NT2/D1 (cell line): ENCODE data around the gene TRAF6.
A peak's percentile ranks its signal among the peaks of the same experiment; 100 is the strongest.
"Not testable (repeated sequence)": the region's sequence is repeated elsewhere in the genome, so short reads cannot be mapped to it uniquely, and the experiment has no call there.

Experiments
- DNase-seq: peaks from one replicate; pipeline ENCODE4 v3.0.0-alpha.2; 2011; ENCODE audit warnings: low read depth, low spot score
- H3K27me3 ChIP-seq: 2 replicates; pipeline ENCODE4 v1.6.0; 2011; ENCODE audit warnings: mild to moderate bottlenecking; ENCODE audit not compliant: insufficient read length, insufficient read depth
- H3K36me3 ChIP-seq: 2 replicates; pipeline ENCODE4 v1.6.1; 2011; ENCODE audit warnings: mild to moderate bottlenecking, low read length, mixed read lengths; ENCODE audit not compliant: insufficient read depth, insufficient read length
- H3K4me1 ChIP-seq: 2 replicates; pipeline ENCODE4 v1.5.1; 2011; ENCODE audit not compliant: insufficient read depth, insufficient read length
- H3K4me3 ChIP-seq: 2 replicates; pipeline ENCODE4 v1.5.1; 2011; ENCODE audit warnings: low read depth; ENCODE audit not compliant: insufficient read length
- H3K9ac ChIP-seq: 2 replicates; pipeline ENCODE4 v1.6.0; 2011; ENCODE audit warnings: low read depth; ENCODE audit not compliant: insufficient read length
- H3K9me3 ChIP-seq: 2 replicates; pipeline ENCODE4 v1.5.1; 2011; ENCODE audit warnings: mild to moderate bottlenecking, low read length; ENCODE audit not compliant: insufficient read depth
- SUZ12 ChIP-seq: IDR thresholded peaks from 2 replicates; pipeline ENCODE4 v1.6.1; 2011; ENCODE audit not compliant: insufficient read length, insufficient read depth; ENCODE audit errors: extremely low read depth
- YY1 ChIP-seq: IDR thresholded peaks from 2 replicates; pipeline ENCODE4 v1.6.1; 2011; ENCODE audit not compliant: insufficient read length, insufficient read depth
- ZNF274 ChIP-seq: IDR thresholded peaks from 2 replicates; pipeline ENCODE4 v1.6.1; 2011; ENCODE audit warnings: mild to moderate bottlenecking, low read depth, low read length

Gene TRAF6

DNA sequence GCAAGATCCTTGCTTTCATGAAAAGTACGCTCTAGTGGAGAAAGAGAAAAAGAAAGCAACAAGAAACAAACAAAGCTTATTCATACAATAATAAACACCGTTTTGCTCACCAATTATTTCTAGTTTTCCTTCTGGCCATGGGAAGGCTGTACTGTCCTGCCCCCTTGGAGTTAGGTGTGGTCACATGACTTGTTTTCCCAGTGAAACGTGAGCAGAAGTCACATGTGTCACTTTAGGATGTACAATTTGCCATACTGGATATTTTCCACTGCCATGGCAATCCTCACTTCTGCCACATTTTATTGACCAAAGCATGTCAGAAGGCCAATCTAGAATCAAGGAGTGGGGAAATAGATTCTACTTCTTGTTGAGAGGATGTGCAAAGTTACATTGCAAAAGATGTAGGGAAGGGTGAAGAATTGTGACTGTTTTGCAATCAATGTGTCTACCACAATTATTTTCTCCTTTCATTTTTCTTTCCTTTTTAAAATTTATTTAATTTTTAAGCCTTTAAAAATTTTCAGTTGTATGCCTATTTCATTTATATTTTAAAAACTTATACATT, 24.3 kb upstream of the TRAF6 start:
- no peak for DNase-seq
- H3K4me3 ChIP-seq = no peak overlapping the region
- H3K9ac ChIP-seq = no peak overlapping the region
- TF ChIP-seq YY1 = no peak
- TF ChIP-seq ZNF274 = no peak
- TF ChIP-seq SUZ12 = no peak
- H3K9me3 ChIP-seq = no peaks in the 10 kb centered on the region
- no peaks in the 10 kb centered on the region for H3K27me3 ChIP-seq
- peaks cover 3% of the 10 kb centered on the region for H3K4me1 ChIP-seq
- no peaks in the 10 kb centered on the region for H3K36me3 ChIP-seq

- Histone ChIP-seq H3K9me3 (no peaks in the 10 kb centered on the region), H3K27me3 (no peaks in the 10 kb centered on the region), H3K9ac (no peak overlapping the region), H3K36me3 (no peaks in the 10 kb centered on the region), H3K4me1 (peaks cover 3% of the 10 kb centered on the region), H3K4me3 (no peak overlapping the region)
- no peak for DNase-seq
- TF ChIP-seq SUZ12 (no peak), YY1 (no peak), ZNF274 (no peak)
Measured at GRCh38 chr11:36532941-36533601, 23.0 kb upstream of the TRAF6 start.

DNA sequence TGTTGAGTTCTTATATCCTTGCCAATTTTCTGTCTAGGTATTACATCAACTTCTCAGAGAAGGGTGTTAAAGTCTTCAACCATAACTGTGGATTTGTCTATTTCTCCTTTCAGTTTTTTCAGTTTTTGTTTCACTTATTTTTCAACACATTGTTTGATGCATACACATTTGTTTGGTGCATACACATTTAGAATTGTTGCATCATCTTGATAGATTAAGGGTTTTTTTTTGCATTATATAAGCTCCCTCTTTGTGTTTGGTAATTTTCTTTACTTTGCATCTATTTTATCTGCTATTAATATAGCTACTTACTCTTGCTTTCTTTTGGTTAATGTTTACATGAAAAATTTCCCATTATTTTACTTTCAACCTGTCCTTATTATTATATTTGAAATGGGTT, 20.8 kb upstream of the TRAF6 start:
- no peak overlapping the region for H3K4me3 ChIP-seq
- TF ChIP-seq SUZ12 = no peak
- no peak for TF ChIP-seq ZNF274
- no peak for TF ChIP-seq YY1
- no peaks in the 10 kb centered on the region for H3K27me3 ChIP-seq
- peaks cover 3% of the 10 kb centered on the region for H3K4me1 ChIP-seq
- H3K9me3 ChIP-seq = no peaks in the 10 kb centered on the region
- H3K9ac ChIP-seq = no peak overlapping the region
- no peaks in the 10 kb centered on the region for H3K36me3 ChIP-seq
- no peak for DNase-seq

- TF ChIP-seq YY1 (no peak), ZNF274 (no peak), SUZ12 (no peak)
- Histone ChIP-seq H3K4me3 (no peak overlapping the region), H3K36me3 (no peaks in the 10 kb centered on the region), H3K4me1 (no peaks in the 10 kb centered on the region), H3K27me3 (no peaks in the 10 kb centered on the region), H3K9ac (no peak overlapping the region), H3K9me3 (peaks cover 7% of the 10 kb centered on the region; the same call in 1 of the 2 replicates)
- DNase-seq = no peak
Measured at GRCh38 chr11:36513965-36514364, 3.9 kb upstream of the TRAF6 start.

GRCh38 chr11:36512016-36512415, 1.9 kb upstream of the TRAF6 start:
- no peaks in the 10 kb centered on the region for H3K4me1 ChIP-seq
- no peak overlapping the region for H3K9ac ChIP-seq
- no peaks in the 10 kb centered on the region for H3K27me3 ChIP-seq
- no peak for TF ChIP-seq SUZ12
- no peak for TF ChIP-seq ZNF274
- no peak for TF ChIP-seq YY1
- no peaks in the 10 kb centered on the region for H3K36me3 ChIP-seq
- H3K9me3 ChIP-seq = peaks cover 7% of the 10 kb centered on the region; the same call in 1 of the 2 replicates
- H3K4me3 ChIP-seq = no peak overlapping the region
- DNase-seq = no peak

GRCh38 chr11:36511062-36511461, 990 bp upstream of the TRAF6 start:
- H3K4me3 ChIP-seq, H3K36me3 ChIP-seq, H3K9ac ChIP-seq, DNase-seq, H3K27me3 ChIP-seq, H3K4me1 ChIP-seq, H3K9me3 ChIP-seq: not testable (repeated sequence)

- no peak for DNase-seq
- peak overlapping the region; percentile 99 for H3K4me3 ChIP-seq
- no peak for TF ChIP-seq SUZ12
- TF ChIP-seq YY1 = no peak
- TF ChIP-seq ZNF274 = no peak
- peaks cover 7% of the 10 kb centered on the region; the same call in 1 of the 2 replicates for H3K9me3 ChIP-seq
- H3K4me1 ChIP-seq = no peaks in the 10 kb centered on the region
- peak overlapping the region; percentile 99 for H3K9ac ChIP-seq
- H3K27me3 ChIP-seq = no peaks in the 10 kb centered on the region
- H3K36me3 ChIP-seq = peaks cover 4% of the 10 kb centered on the region
Measured at GRCh38 chr11:36510594-36510942, 496 bp upstream of the TRAF6 start.

DNA sequence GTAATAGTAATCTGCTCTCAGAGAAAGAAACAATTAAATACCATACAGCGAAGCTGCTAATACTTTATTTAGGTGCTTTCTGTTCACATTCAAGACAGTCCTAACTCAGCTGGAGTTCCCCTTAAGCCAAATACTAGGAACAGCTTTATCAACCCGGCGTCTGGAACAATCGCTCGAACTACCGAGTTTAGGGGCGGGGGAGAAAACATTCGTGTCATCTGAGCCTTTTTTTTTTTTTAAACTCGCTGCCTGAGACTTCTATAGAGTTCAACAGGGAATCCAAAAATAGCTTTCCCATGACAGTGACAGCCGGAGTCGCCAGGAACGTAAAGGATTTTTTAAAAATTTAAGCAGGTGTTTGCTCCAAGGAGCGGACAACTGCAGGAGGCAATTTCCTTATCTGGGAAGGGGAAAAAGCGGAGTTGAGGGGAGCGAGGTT, 852 bp downstream of the TRAF6 start:
- no peak for DNase-seq
- Histone ChIP-seq H3K27me3 (no peaks in the 10 kb centered on the region), H3K9me3 (peaks cover 7% of the 10 kb centered on the region; the same call in 1 of the 2 replicates), H3K36me3 (peaks cover 10% of the 10 kb centered on the region), H3K4me1 (no peaks in the 10 kb centered on the region), H3K9ac (peak overlapping the region; percentile 99), H3K4me3 (peak overlapping the region; percentile 99)
- TF ChIP-seq YY1 = no peak
- TF ChIP-seq ZNF274 = no peak
- no peak for TF ChIP-seq SUZ12
